Measurements from ENCODE around the gene CFAP141. TPM values are rescaled to one million over a fixed set of nuclear protein-coding genes. Genes with fewer than 3 reads are reported as not detected.
"Not testable (repeated sequence)": the region's sequence is repeated elsewhere in the genome, so short reads cannot be mapped to it uniquely, and the experiment has no call there.

CFAP141 gene
- polyA plus RNA-seq, 1 donor from 2014 or later, result not detected

GRCh38 chr1:154237435-154237834 lies 31.3 kb upstream of the CFAP141 start:
- H3K4me2 ChIP-seq (ENCODE audit: low read length), result no peak overlapping the region
- no peaks in the 10 kb centered on the region for H3K9me3 ChIP-seq (ENCODE audit: low read length)
- H3K36me3 ChIP-seq (ENCODE audit: insufficient read depth, low read length), result peaks cover 13% of the 10 kb centered on the region
- peaks cover 6% of the 10 kb centered on the region for H4K20me1 ChIP-seq (ENCODE audit: insufficient read depth)
- no peaks in the 10 kb centered on the region for H3K27me3 ChIP-seq (ENCODE audit: insufficient read depth, low read depth, low read length)
- H3K9ac ChIP-seq (ENCODE audit: low read length), result no peak overlapping the region
- no peaks in the 10 kb centered on the region for H3K9me2 ChIP-seq (ENCODE audit: insufficient read depth, low read length)
- no peaks in the 10 kb centered on the region for H3F3A ChIP-seq (ENCODE audit: insufficient read depth, low read length, poor library complexity, severe bottlenecking)
- no peak overlapping the region for H3K4me3 ChIP-seq (ENCODE audit: low read length)
- TF ChIP-seq POLR2AphosphoS5 (IDR thresholded peaks at IDR 0.05) (no peak), EP300 (conservative IDR thresholded peaks at IDR 0.05; ENCODE audit: poor library complexity, severe bottlenecking) (no peak)
- no peak overlapping the region for H2AFZ ChIP-seq (ENCODE audit: low read depth, low read length)
- H3K79me2 ChIP-seq (replicated peaks; ENCODE audit: insufficient read depth, low read length), result no peaks in the 10 kb centered on the region
- H3K27ac ChIP-seq (ENCODE audit: low read length), result no peak overlapping the region

- peaks cover 13% of the 10 kb centered on the region for H3K36me3 ChIP-seq (ENCODE audit: insufficient read depth, low read length)
- no peaks in the 10 kb centered on the region for H3K79me2 ChIP-seq (replicated peaks; ENCODE audit: insufficient read depth, low read length)
- TF ChIP-seq SMC3 (conservative IDR thresholded peaks at IDR 0.05; ENCODE audit: poor library complexity) (no peak), EP300 (conservative IDR thresholded peaks at IDR 0.05; ENCODE audit: poor library complexity, severe bottlenecking) (no peak), RAD21 (conservative IDR thresholded peaks at IDR 0.05) (no peak), MXI1 (conservative IDR thresholded peaks at IDR 0.05; ENCODE audit: poor library complexity, severe bottlenecking) (no peak)
- no peaks in the 10 kb centered on the region for H3K9me3 ChIP-seq (ENCODE audit: low read length)
- H2AFZ ChIP-seq (ENCODE audit: low read depth, low read length), result no peak overlapping the region
- H4K20me1 ChIP-seq (ENCODE audit: insufficient read depth), result peaks cover 6% of the 10 kb centered on the region
- no peaks in the 10 kb centered on the region for H3K27me3 ChIP-seq (ENCODE audit: insufficient read depth, low read depth, low read length)
- H3K4me3 ChIP-seq (ENCODE audit: low read length), result no peak overlapping the region
- no peak overlapping the region for H3K9ac ChIP-seq (ENCODE audit: low read length)
- H3F3A ChIP-seq (ENCODE audit: insufficient read depth, low read length, poor library complexity, severe bottlenecking), result no peaks in the 10 kb centered on the region
- no peak overlapping the region for H3K27ac ChIP-seq (ENCODE audit: low read length)
- no peaks in the 10 kb centered on the region for H3K9me2 ChIP-seq (ENCODE audit: insufficient read depth, low read length)
- H3K4me2 ChIP-seq (ENCODE audit: low read length), result no peak overlapping the region
Observed at GRCh38 chr1:154236855-154237254, 30.7 kb upstream of the CFAP141 start.

GRCh38 chr1:154233127-154233526 lies 27.0 kb upstream of the CFAP141 start:
- not testable (repeated sequence) for H3K4me3 ChIP-seq (ENCODE audit: low read length); H3F3A ChIP-seq (ENCODE audit: insufficient read depth, low read length, poor library complexity, severe bottlenecking); H4K20me1 ChIP-seq (ENCODE audit: insufficient read depth); H2AFZ ChIP-seq (ENCODE audit: low read depth, low read length); H3K27ac ChIP-seq (ENCODE audit: low read length); H3K79me2 ChIP-seq (replicated peaks; ENCODE audit: insufficient read depth, low read length); H3K4me2 ChIP-seq (ENCODE audit: low read length); H3K27me3 ChIP-seq (ENCODE audit: insufficient read depth, low read depth, low read length); H3K9ac ChIP-seq (ENCODE audit: low read length); H3K9me3 ChIP-seq (ENCODE audit: low read length); H3K9me2 ChIP-seq (ENCODE audit: insufficient read depth, low read length)
- H3K36me3 ChIP-seq (ENCODE audit: insufficient read depth, low read length), result peaks cover 11% of the 10 kb centered on the region

- H3K36me3 ChIP-seq (ENCODE audit: insufficient read depth, low read length); H3K4me2 ChIP-seq (ENCODE audit: low read length); H4K20me1 ChIP-seq (ENCODE audit: insufficient read depth): not testable (repeated sequence)
Observed at GRCh38 chr1:154231112-154231511, 25.0 kb upstream of the CFAP141 start.

GRCh38 chr1:154225370-154225769 lies 19.2 kb upstream of the CFAP141 start:
- no peak overlapping the region for H3K9ac ChIP-seq (ENCODE audit: low read length)
- no peak overlapping the region for H3K4me2 ChIP-seq (ENCODE audit: low read length)
- TF ChIP-seq POLR2AphosphoS5 (IDR thresholded peaks at IDR 0.05) (no peak), REST (IDR thresholded peaks at IDR 0.05; ENCODE audit: borderline replicate concordance) (no peak), MXI1 (conservative IDR thresholded peaks at IDR 0.05; ENCODE audit: poor library complexity, severe bottlenecking) (no peak), TAF1 (IDR thresholded peaks at IDR 0.05; ENCODE audit: low read depth) (no peak), EZH2 (IDR thresholded peaks at IDR 0.05; ENCODE audit: borderline replicate concordance, insufficient read depth, low read length, poor library complexity, severe bottlenecking) (no peak), CTCF (IDR thresholded peaks at IDR 0.05; ENCODE audit: poor library complexity, severe bottlenecking) (no peak), RAD21 (conservative IDR thresholded peaks at IDR 0.05) (no peak), EP300 (conservative IDR thresholded peaks at IDR 0.05; ENCODE audit: poor library complexity, severe bottlenecking) (no peak), SMC3 (conservative IDR thresholded peaks at IDR 0.05; ENCODE audit: poor library complexity) (no peak)
- H3K36me3 ChIP-seq (ENCODE audit: insufficient read depth, low read length), result peaks cover 4% of the 10 kb centered on the region
- H3K27me3 ChIP-seq (ENCODE audit: insufficient read depth, low read depth, low read length), result no peaks in the 10 kb centered on the region
- H2AFZ ChIP-seq (ENCODE audit: low read depth, low read length), result no peak overlapping the region
- H3K27ac ChIP-seq (ENCODE audit: low read length), result no peak overlapping the region
- no peaks in the 10 kb centered on the region for H4K20me1 ChIP-seq (ENCODE audit: insufficient read depth)
- peaks cover 65% of the 10 kb centered on the region for H3K79me2 ChIP-seq (replicated peaks; ENCODE audit: insufficient read depth, low read length)
- peaks cover 4% of the 10 kb centered on the region for H3F3A ChIP-seq (ENCODE audit: insufficient read depth, low read length, poor library complexity, severe bottlenecking)
- no peak overlapping the region for H3K4me3 ChIP-seq (ENCODE audit: low read length)
- H3K9me2 ChIP-seq (ENCODE audit: insufficient read depth, low read length), result no peaks in the 10 kb centered on the region
- no peaks in the 10 kb centered on the region for H3K9me3 ChIP-seq (ENCODE audit: low read length)

More at GRCh38 chr1:154231112-154231511, 25.0 kb upstream of the CFAP141 start:
- H3K9me3 ChIP-seq (ENCODE audit: low read length); H3K9ac ChIP-seq (ENCODE audit: low read length); H3F3A ChIP-seq (ENCODE audit: insufficient read depth, low read length, poor library complexity, severe bottlenecking); H3K27me3 ChIP-seq (ENCODE audit: insufficient read depth, low read depth, low read length); H3K9me2 ChIP-seq (ENCODE audit: insufficient read depth, low read length); H3K27ac ChIP-seq (ENCODE audit: low read length); H2AFZ ChIP-seq (ENCODE audit: low read depth, low read length); H3K4me3 ChIP-seq (ENCODE audit: low read length): not testable (repeated sequence)
- peaks cover 19% of the 10 kb centered on the region for H3K79me2 ChIP-seq (replicated peaks; ENCODE audit: insufficient read depth, low read length)
